Hepatocyte (in vitro differentiated cells): ENCODE data around the gene GNAI2. TPM values are rescaled to one million over a fixed set of nuclear protein-coding genes. Genes with fewer than 3 reads are reported as not detected.

Experiments used
- DNase-seq: peaks from one replicate; pipeline ENCODE4 v3.0.0-alpha.2; 2016; ENCODE audit warnings: low spot score
- H2AFZ ChIP-seq: fragments of 200-600 bp; sonication (generic); 2 replicates; pipeline ENCODE4 v1.6.0; 2016; ENCODE audit warnings: antibody characterized with exemption, mild to moderate bottlenecking
- H3K27ac ChIP-seq: fragments of 200-600 bp; sonication (generic); 2 replicates; pipeline ENCODE4 v1.5.1; 2016; ENCODE audit warnings: mild to moderate bottlenecking
- H3K27me3 ChIP-seq: fragments of 200-600 bp; sonication (generic); 2 replicates; pipeline ENCODE4 v1.6.1; 2016
- H3K36me3 ChIP-seq: fragments of 200-600 bp; sonication (generic); replicated peaks from 2 replicates; pipeline ENCODE4 v1.5.1; 2016; ENCODE audit warnings: low read depth; ENCODE audit not compliant: insufficient read depth
- H3K4me1 ChIP-seq: fragments of 200-600 bp; sonication (generic); 2 replicates; pipeline ENCODE4 v1.5.1; 2016; ENCODE audit warnings: mild to moderate bottlenecking, moderate library complexity; ENCODE audit not compliant: insufficient read depth
- H3K4me2 ChIP-seq: fragments of 200-600 bp; sonication (generic); 2 replicates; pipeline ENCODE4 v1.6.0; 2016
- H3K4me3 ChIP-seq: fragments of 200-600 bp; sonication (generic); 2 replicates; pipeline ENCODE4 v1.5.1; 2016; ENCODE audit warnings: mild to moderate bottlenecking
- H3K79me2 ChIP-seq: fragments of 200-600 bp; sonication (generic); 2 replicates; pipeline ENCODE4 v1.6.0; 2017; ENCODE audit warnings: mild to moderate bottlenecking
- H3K9me2 ChIP-seq: fragments of 200-600 bp; sonication (generic); replicated peaks from 2 replicates; pipeline ENCODE4 v1.6.0; 2017; ENCODE audit warnings: mild to moderate bottlenecking; ENCODE audit not compliant: insufficient read depth
- H3K9me3 ChIP-seq: fragments of 200-600 bp; sonication (generic); 2 replicates; pipeline ENCODE4 v1.5.1; 2016; ENCODE audit warnings: low read depth, mild to moderate bottlenecking
- H4K20me1 ChIP-seq: fragments of 200-600 bp; sonication (generic); 2 replicates; pipeline ENCODE4 v1.6.0; 2016; ENCODE audit warnings: mild to moderate bottlenecking; ENCODE audit not compliant: insufficient read depth, poor library complexity, severe bottlenecking
- EZH2 ChIP-seq: fragments of 200-600 bp; sonication (generic); IDR thresholded peaks from 2 replicates; pipeline ENCODE4 v1.6.1; 2016; ENCODE audit warnings: antibody characterized with exemption, mild to moderate bottlenecking, borderline replicate concordance
- EZH2phosphoT487 ChIP-seq: fragments of 200-600 bp; sonication (generic); IDR thresholded peaks from one replicate; pipeline ENCODE4 v1.6.1; 2018; ENCODE audit warnings: antibody characterized with exemption, mild to moderate bottlenecking, low read depth, moderate library complexity; ENCODE audit not compliant: unreplicated experiment, severe bottlenecking
- WGBS: methylation state at CpG from one replicate; pipeline ENCODE4 v1.1.6; 2016; ENCODE audit warnings: low lambda C conversion rate; ENCODE audit errors: missing lambda C conversion rate; 5-methylcytosine and 5-hydroxymethylcytosine counted together
- polyA plus RNA-seq: library from polyadenylated mRNA; unstranded; fragments of >200 nt; fragmentation: Nextera tagmentation; extraction: Ambion mirVana; gene quantifications from 2 replicates; pipeline ENCODE4 v1.2.1, GENCODE V29; 2016
- total RNA-seq: library from RNA; depleted of rRNA; stranded (reverse); fragments of >200 nt; gene quantifications from 2 replicates; pipeline ENCODE4 v1.2.3, GENCODE V29; 2014
- TF ChIP-seq, protein P1 (sequence below): fragments of 200-600 bp; sonication (generic); IDR thresholded peaks from 2 replicates; pipeline ENCODE4 v1.5.1; 2016; ENCODE audit warnings: antibody characterized with exemption, mild to moderate bottlenecking; ENCODE audit not compliant: poor library complexity

GNAI2 gene
- total and polyA plus RNA-seq, 2 experiments from 2014 or later, result 103 to 233 TPM

- H3K4me1 ChIP-seq, result peaks cover 17% of the 10 kb centered on the region
- no peaks in the 10 kb centered on the region for H4K20me1 ChIP-seq
- TF ChIP-seq, protein P1, sequence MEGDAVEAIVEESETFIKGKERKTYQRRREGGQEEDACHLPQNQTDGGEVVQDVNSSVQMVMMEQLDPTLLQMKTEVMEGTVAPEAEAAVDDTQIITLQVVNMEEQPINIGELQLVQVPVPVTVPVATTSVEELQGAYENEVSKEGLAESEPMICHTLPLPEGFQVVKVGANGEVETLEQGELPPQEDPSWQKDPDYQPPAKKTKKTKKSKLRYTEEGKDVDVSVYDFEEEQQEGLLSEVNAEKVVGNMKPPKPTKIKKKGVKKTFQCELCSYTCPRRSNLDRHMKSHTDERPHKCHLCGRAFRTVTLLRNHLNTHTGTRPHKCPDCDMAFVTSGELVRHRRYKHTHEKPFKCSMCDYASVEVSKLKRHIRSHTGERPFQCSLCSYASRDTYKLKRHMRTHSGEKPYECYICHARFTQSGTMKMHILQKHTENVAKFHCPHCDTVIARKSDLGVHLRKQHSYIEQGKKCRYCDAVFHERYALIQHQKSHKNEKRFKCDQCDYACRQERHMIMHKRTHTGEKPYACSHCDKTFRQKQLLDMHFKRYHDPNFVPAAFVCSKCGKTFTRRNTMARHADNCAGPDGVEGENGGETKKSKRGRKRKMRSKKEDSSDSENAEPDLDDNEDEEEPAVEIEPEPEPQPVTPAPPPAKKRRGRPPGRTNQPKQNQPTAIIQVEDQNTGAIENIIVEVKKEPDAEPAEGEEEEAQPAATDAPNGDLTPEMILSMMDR, result no peak
- no peak for TF ChIP-seq EZH2
- TF ChIP-seq EZH2phosphoT487, result no peak
- DNase-seq, result no peak
- H3K27me3 ChIP-seq, result no peaks in the 10 kb centered on the region
- no peaks in the 10 kb centered on the region for H3K9me2 ChIP-seq
- no peaks in the 10 kb centered on the region for H3K9me3 ChIP-seq
- H3K79me2 ChIP-seq, result peaks cover 11% of the 10 kb centered on the region
- H3K4me2 ChIP-seq, result peak overlapping the region; percentile 79
- peak overlapping the region; percentile 5 for H3K4me3 ChIP-seq
- WGBS, result 71% methylated on average over 12 of the region's 12 CpGs
- H3K36me3 ChIP-seq, result no peaks in the 10 kb centered on the region
- peak overlapping the region; percentile 94 for H3K27ac ChIP-seq
- peak overlapping the region; percentile 23 for H2AFZ ChIP-seq
Measured at GRCh38 chr3:50299929-50300680, 64.1 kb downstream of the GNAI2 start.

GRCh38 chr3:50300681-50301254 is 64.8 kb downstream of the GNAI2 start:
- H3K27ac ChIP-seq, result peak overlapping the region; percentile 94
- no peaks in the 10 kb centered on the region for H3K9me2 ChIP-seq
- H3K27me3 ChIP-seq, result no peaks in the 10 kb centered on the region
- peak overlapping the region; percentile 79 for H3K4me2 ChIP-seq
- DNase-seq, result no peak
- TF ChIP-seq EZH2 (no peak), EZH2phosphoT487 (no peak)
- TF ChIP-seq, protein P1, result no peak
- peaks cover 11% of the 10 kb centered on the region for H3K79me2 ChIP-seq
- H2AFZ ChIP-seq, result no peak overlapping the region
- no peaks in the 10 kb centered on the region for H3K9me3 ChIP-seq
- no peak overlapping the region for H3K4me3 ChIP-seq
- H3K4me1 ChIP-seq, result peaks cover 17% of the 10 kb centered on the region
- WGBS, result 93% methylated on average over 6 of the region's 6 CpGs
- H4K20me1 ChIP-seq, result no peaks in the 10 kb centered on the region
- H3K36me3 ChIP-seq, result no peaks in the 10 kb centered on the region

GRCh38 chr3:50302095-50303012 is 66.3 kb downstream of the GNAI2 start:
- H3K79me2 ChIP-seq, result peaks cover 11% of the 10 kb centered on the region
- H3K9me3 ChIP-seq, result no peaks in the 10 kb centered on the region
- no peaks in the 10 kb centered on the region for H3K27me3 ChIP-seq
- peaks cover 17% of the 10 kb centered on the region for H3K4me1 ChIP-seq
- DNase-seq, result no peak
- peak overlapping the region; percentile 73 for H3K27ac ChIP-seq
- 89% methylated on average over 32 of the region's 32 CpGs for WGBS
- no peaks in the 10 kb centered on the region for H4K20me1 ChIP-seq
- H3K4me3 ChIP-seq, result no peak overlapping the region
- H3K4me2 ChIP-seq, result peak overlapping the region; percentile 36
- H2AFZ ChIP-seq, result no peak overlapping the region
- no peaks in the 10 kb centered on the region for H3K9me2 ChIP-seq
- no peaks in the 10 kb centered on the region for H3K36me3 ChIP-seq
- TF ChIP-seq, protein P1, result no peak
- TF ChIP-seq EZH2 (no peak), EZH2phosphoT487 (no peak)
